Activated CD8-positive, alpha-beta T cell treated with anti-CD3 and anti-CD28 coated beads, Interleukin-2, amount 10 ng/mL, durations not matched to agents 7 days and 5 days (primary cell): Measurements from ENCODE around the gene TRIM38. TPM values are rescaled to one million over a fixed set of nuclear protein-coding genes. Genes with fewer than 3 reads are reported as not detected.
"Not testable (repeated sequence)": the region's sequence is repeated elsewhere in the genome, so short reads cannot be mapped to it uniquely, and the experiment has no call there.

Experiments used
- ATAC-seq: fragments of 150-1000 bp; cut with Tn5 transposase; one replicate; pipeline ENCODE4 v1.10.0; 2021; ENCODE audit warnings: moderate library complexity
- CTCF ChIA-PET: fragments of 350-600 bp; sonication (Branson Sonifier 250); formaldehyde crosslinking; loops from one replicate; lab custom pipeline; 2021; ENCODE audit warnings: antibody characterized with exemption; lab: Charles Lee
- POLR2A ChIA-PET: fragments of 350-600 bp; sonication (Branson Sonifier 250); formaldehyde crosslinking; loops from one replicate; lab custom pipeline; 2021; ENCODE audit warnings: antibody characterized with exemption; lab: Charles Lee
- DNase-seq: peaks from one replicate; pipeline ENCODE4 v3.0.0-alpha.2; 2020
- H3K27ac Mint-ChIP-seq: one replicate; pipeline ENCODE4 v1.8.0; 2021; ENCODE audit warnings: mild to moderate bottlenecking, mixed read lengths
- H3K27me3 Mint-ChIP-seq: one replicate; pipeline ENCODE4 v1.8.0; 2021; ENCODE audit warnings: low read depth, mixed read lengths
- H3K36me3 Mint-ChIP-seq: one replicate; pipeline ENCODE4 v1.8.0; 2021; ENCODE audit warnings: low read depth, mixed read lengths
- H3K4me1 Mint-ChIP-seq: one replicate; pipeline ENCODE4 v1.8.0; 2021; ENCODE audit warnings: low read depth, mixed read lengths
- H3K4me3 Mint-ChIP-seq: one replicate; pipeline ENCODE4 v1.8.0; 2021; ENCODE audit warnings: mild to moderate bottlenecking, mixed read lengths
- H3K9me3 Mint-ChIP-seq: one replicate; pipeline ENCODE4 v1.8.0; 2022; ENCODE audit warnings: mixed read lengths; ENCODE audit not compliant: insufficient read depth
- total RNA-seq, 2 experiments: library from RNA; stranded (reverse); gene quantifications; one replicate each; pipeline ENCODE4 v1.2.3, GENCODE V29; 2021

The TRIM38 gene
- total RNA-seq, 2 experiments from 2014 or later, result 19.1 to 19.5 TPM

- H3K4me1 Mint-ChIP-seq, result no peaks in the 10 kb centered on the region
- no peaks in the 10 kb centered on the region for H3K27me3 Mint-ChIP-seq
- H3K27ac Mint-ChIP-seq, result no peak overlapping the region
- ChIA-PET POLR2A (no interaction called here), CTCF (interaction anchor here (0.7 to 1.2 kb wide), 3 partner anchors 9 to 45 kb away, joined by 3 to 4 read pairs (median 4); no protein-coding TSS in a partner anchor)
- ATAC-seq, result no peak
- DNase-seq, result no peak
- no peaks in the 10 kb centered on the region for H3K36me3 Mint-ChIP-seq
- no peaks in the 10 kb centered on the region for H3K9me3 Mint-ChIP-seq
- no peak overlapping the region for H3K4me3 Mint-ChIP-seq
Measured at GRCh38 chr6:25927756-25928216, 34.8 kb upstream of the TRIM38 start.

DNA sequence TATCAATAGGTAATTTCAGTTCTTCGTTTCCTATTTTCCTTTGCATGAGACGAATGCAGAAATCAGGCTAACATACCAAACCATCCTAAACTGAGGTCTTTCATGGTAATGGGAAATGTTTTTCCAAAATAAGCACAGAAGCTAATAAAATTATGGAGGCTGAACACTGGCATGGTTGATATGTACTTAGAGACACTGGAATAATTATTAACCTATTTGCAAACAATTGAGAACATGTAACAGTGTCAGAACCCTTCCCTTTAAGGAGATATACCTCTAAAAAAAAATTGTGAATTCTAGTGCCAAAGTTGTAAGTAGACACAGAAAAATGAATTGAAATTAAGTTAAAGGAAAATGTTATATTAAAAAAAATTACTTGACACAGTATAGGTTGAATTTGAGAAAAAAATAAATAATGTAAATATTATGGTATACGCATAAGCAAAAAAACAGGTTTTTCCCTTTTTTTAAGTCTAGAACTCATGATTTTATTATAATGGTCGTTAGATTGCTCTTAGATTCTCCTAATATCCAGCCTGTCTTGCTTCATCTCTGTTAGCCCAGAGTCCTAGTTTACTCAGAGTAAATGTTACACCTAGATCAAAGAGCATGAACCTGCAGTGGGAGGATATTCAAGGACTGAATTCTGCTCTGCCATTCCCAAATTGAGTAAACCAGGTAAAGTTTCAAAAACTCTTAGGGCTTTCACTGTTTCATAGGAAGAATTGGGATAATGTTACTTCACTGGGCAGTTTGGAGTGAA is 33.9 kb upstream of the TRIM38 start:
- ChIA-PET POLR2A (no interaction called here), CTCF (interaction anchor here (1.1 to 1.2 kb wide), 2 partner anchors 8 to 46 kb away, joined by 4 read pairs; no protein-coding TSS in a partner anchor)
- Mint-ChIP-seq H3K36me3 (no peaks in the 10 kb centered on the region), H3K27ac (no peak overlapping the region), H3K27me3 (no peaks in the 10 kb centered on the region), H3K4me3 (no peak overlapping the region), H3K9me3 (no peaks in the 10 kb centered on the region), H3K4me1 (no peaks in the 10 kb centered on the region)
- ATAC-seq, result no peak
- no peak for DNase-seq

GRCh38 chr6:25929785-25930184 is 32.8 kb upstream of the TRIM38 start:
- POLR2A ChIA-PET, H3K36me3 Mint-ChIP-seq, DNase-seq, H3K27ac Mint-ChIP-seq, H3K4me1 Mint-ChIP-seq, CTCF ChIA-PET, H3K4me3 Mint-ChIP-seq, H3K27me3 Mint-ChIP-seq, H3K9me3 Mint-ChIP-seq, ATAC-seq: not testable (repeated sequence)

DNA sequence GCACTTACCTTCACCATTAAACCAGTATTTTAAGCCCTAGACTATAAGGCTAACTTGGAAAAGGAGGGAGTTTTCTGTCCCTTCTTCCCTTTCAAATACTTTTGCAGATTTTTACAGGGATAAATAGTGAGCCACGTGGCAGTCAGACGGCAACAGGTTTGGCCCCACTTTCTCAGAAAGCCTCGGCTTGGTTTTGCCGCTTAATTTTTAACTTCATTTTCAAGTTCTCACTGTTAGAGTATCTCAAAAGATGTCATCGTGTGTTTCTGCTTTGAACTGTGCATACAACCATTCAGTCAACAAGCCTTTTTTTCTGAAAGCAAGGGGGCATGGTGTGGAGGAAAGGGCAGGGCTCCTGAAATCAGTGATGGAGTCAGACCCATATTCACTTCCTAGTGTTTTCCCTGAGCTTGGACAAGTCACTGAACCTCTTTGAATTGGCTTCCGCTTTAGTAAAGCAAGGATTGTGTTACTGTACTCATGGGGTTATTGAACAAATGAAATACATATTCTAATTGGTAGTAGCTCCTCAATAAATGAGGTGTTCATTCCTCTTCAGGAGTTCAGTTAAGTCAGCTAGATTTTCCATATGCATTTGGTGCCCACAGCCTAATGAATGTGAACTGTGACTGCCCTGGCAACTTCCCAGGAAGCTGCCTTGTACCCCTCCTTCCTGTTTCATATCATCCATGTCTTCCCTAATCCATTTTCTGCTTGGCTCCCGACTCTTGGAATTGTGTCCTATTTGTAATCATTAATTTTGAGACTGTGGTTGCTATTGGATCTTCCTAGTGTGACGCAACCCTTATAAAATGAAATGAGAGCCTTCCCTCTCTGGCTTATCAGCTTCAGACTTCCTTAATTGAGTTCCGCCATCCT is 31.8 kb upstream of the TRIM38 start, which contains the start of gene SLC17A2:
Gene SLC17A2, minus strand, starts transcription at position 160 of the 879 bp plus-strand sequence. CDS start 4,895 bp downstream, outside the sequence.
- Mint-ChIP-seq H3K27me3 (peaks cover 5% of the 10 kb centered on the region), H3K36me3 (no peaks in the 10 kb centered on the region), H3K4me3 (no peak within 1 kb of the TSS), H3K27ac (no peak within 1 kb of the TSS), H3K9me3 (no peaks in the 10 kb centered on the region), H3K4me1 (no peaks in the 10 kb centered on the region)
- DNase-seq (no peak), ATAC-seq (no peak)
- ChIA-PET POLR2A (no interaction called here), CTCF (no interaction called here)

- Mint-ChIP-seq H3K4me3 (no peak overlapping the region), H3K9me3 (no peaks in the 10 kb centered on the region), H3K27me3 (peaks cover 5% of the 10 kb centered on the region), H3K27ac (no peak overlapping the region), H3K36me3 (no peaks in the 10 kb centered on the region), H3K4me1 (no peaks in the 10 kb centered on the region)
- DNase-seq, result no peak
- ATAC-seq, result no peak
- ChIA-PET CTCF (no interaction called here), POLR2A (no interaction called here)
Measured at GRCh38 chr6:25931411-25931709, 31.2 kb upstream of the TRIM38 start.

GRCh38 chr6:25934156-25934555 is 28.4 kb upstream of the TRIM38 start:
- H3K36me3 Mint-ChIP-seq, result no peaks in the 10 kb centered on the region
- ChIA-PET CTCF (interaction anchor here (0.9 kb wide), 1 partner anchor 59 kb away, joined by 3 read pairs; no protein-coding TSS in a partner anchor), POLR2A (no interaction called here)
- H3K4me3 Mint-ChIP-seq, result no peak overlapping the region
- no peaks in the 10 kb centered on the region for H3K4me1 Mint-ChIP-seq
- ATAC-seq (no peak), DNase-seq (no peak)
- no peak overlapping the region for H3K27ac Mint-ChIP-seq
- H3K9me3 Mint-ChIP-seq, result no peaks in the 10 kb centered on the region
- peaks cover 13% of the 10 kb centered on the region for H3K27me3 Mint-ChIP-seq

- H3K27ac Mint-ChIP-seq, result no peak overlapping the region
- no peak overlapping the region for H3K4me3 Mint-ChIP-seq
- peaks cover 14% of the 10 kb centered on the region for H3K27me3 Mint-ChIP-seq
- H3K36me3 Mint-ChIP-seq, result no peaks in the 10 kb centered on the region
- H3K9me3 Mint-ChIP-seq, result no peaks in the 10 kb centered on the region
- no peak for DNase-seq
- ChIA-PET POLR2A (no interaction called here), CTCF (no interaction called here)
- no peak for ATAC-seq
- no peaks in the 10 kb centered on the region for H3K4me1 Mint-ChIP-seq
Measured at GRCh38 chr6:25934735-25935313, 27.8 kb upstream of the TRIM38 start.

DNA sequence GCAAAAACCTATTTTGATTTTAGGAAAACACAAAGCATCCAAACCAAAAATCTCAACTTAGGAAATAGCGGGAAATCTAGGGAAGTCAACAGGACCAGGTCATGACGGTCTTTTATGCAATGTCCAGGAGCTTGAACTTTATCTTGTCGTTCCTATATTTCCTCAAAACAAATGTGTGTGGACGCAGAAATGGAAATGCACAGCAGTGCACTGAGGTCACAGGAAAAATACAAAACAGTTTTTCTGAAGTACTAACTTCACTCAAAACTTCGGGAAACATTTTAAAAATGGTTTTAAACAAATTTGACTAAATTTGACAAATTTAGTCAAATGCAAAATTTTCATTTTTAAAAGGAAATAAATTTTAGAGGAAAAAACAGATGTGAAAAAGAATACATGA is 26.6 kb upstream of the TRIM38 start:
- H3K27ac Mint-ChIP-seq, result no peak overlapping the region
- H3K36me3 Mint-ChIP-seq, result no peaks in the 10 kb centered on the region
- no peak overlapping the region for H3K4me3 Mint-ChIP-seq
- no peaks in the 10 kb centered on the region for H3K4me1 Mint-ChIP-seq
- H3K9me3 Mint-ChIP-seq, result no peaks in the 10 kb centered on the region
- ATAC-seq (no peak), DNase-seq (no peak)
- peaks cover 14% of the 10 kb centered on the region for H3K27me3 Mint-ChIP-seq
- ChIA-PET CTCF (interaction anchor here (1.6 kb wide), 1 partner anchor 8 kb away, joined by 4 read pairs; no protein-coding TSS in a partner anchor), POLR2A (no interaction called here)

- H3K4me3 Mint-ChIP-seq, result no peak overlapping the region
- ChIA-PET POLR2A (no interaction called here), CTCF (interaction anchor here (0.6 to 1.7 kb wide), 3 partner anchors 47 to 220 kb away, joined by 3 to 5 read pairs (median 3); no protein-coding TSS in a partner anchor)
- no peak overlapping the region for H3K27ac Mint-ChIP-seq
- H3K36me3 Mint-ChIP-seq, result no peaks in the 10 kb centered on the region
- no peaks in the 10 kb centered on the region for H3K9me3 Mint-ChIP-seq
- peaks cover 15% of the 10 kb centered on the region for H3K27me3 Mint-ChIP-seq
- DNase-seq (no peak), ATAC-seq (no peak)
- H3K4me1 Mint-ChIP-seq, result peaks cover under 1% of the 10 kb centered on the region
Measured at GRCh38 chr6:25939593-25939992, 23.0 kb upstream of the TRIM38 start.

GRCh38 chr6:25942561-25943147 is 19.9 kb upstream of the TRIM38 start:
- POLR2A ChIA-PET, result no interaction called here
- peak; percentile 68 for ATAC-seq
- Mint-ChIP-seq H3K36me3 (peaks cover 4% of the 10 kb centered on the region), H3K4me3 (no peak overlapping the region), H3K4me1 (peaks cover 21% of the 10 kb centered on the region), H3K9me3 (no peaks in the 10 kb centered on the region), H3K27me3 (peaks cover 9% of the 10 kb centered on the region), H3K27ac (no peak overlapping the region)
- DNase-seq, result no peak
- CTCF ChIA-PET, result interaction anchor here (1.0 to 3.5 kb wide), 7 partner anchors 17 to 453 kb away, joined by 3 to 18 read pairs (median 4); no protein-coding TSS in a partner anchor

DNA sequence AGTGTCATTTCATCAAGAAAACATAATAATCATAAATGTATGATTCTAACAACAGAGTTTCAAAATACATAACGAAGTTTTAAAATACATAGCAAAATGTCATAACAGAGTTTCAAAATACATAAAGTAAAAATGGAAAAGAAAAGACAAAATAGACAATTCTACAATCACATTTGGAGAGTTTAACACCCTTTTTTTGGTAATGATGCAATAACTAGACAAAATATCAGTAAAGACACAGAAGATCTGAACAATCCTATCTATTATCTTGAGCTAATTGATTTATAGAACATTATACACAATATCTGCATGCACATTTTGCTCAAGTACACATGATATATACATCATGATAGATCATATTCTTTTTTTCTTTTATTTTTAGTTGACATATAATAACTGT is 18.7 kb upstream of the TRIM38 start:
- peaks cover 4% of the 10 kb centered on the region for H3K36me3 Mint-ChIP-seq
- no peak for ATAC-seq
- no peak overlapping the region for H3K27ac Mint-ChIP-seq
- ChIA-PET POLR2A (interaction anchor here (0.6 kb wide), 1 partner anchor 84 kb away, joined by 3 read pairs; no protein-coding TSS in a partner anchor), CTCF (interaction anchor here (0.9 to 3.5 kb wide), 10 partner anchors 16 to 678 kb away, joined by 3 to 18 read pairs (median 4); no protein-coding TSS in a partner anchor)
- peaks cover 21% of the 10 kb centered on the region for H3K4me1 Mint-ChIP-seq
- H3K4me3 Mint-ChIP-seq, result no peak overlapping the region
- no peak for DNase-seq
- no peaks in the 10 kb centered on the region for H3K9me3 Mint-ChIP-seq
- peaks cover 5% of the 10 kb centered on the region for H3K27me3 Mint-ChIP-seq
